GM23248 (cell line): ENCODE measurements around the gene KCNRG. TPM values are rescaled to one million over a fixed set of nuclear protein-coding genes. Genes with fewer than 3 reads are reported as not detected.

Experiments used
- DNase-seq: peaks from one replicate; pipeline ENCODE4 v3.0.0-alpha.2; 2015
- H2AFZ ChIP-seq: fragments of 200-600 bp; sonication (generic); 2 replicates; pipeline ENCODE4 v1.6.1; 2016; ENCODE audit warnings: antibody characterized with exemption
- H3F3A ChIP-seq: fragments of 200-600 bp; sonication (generic); 2 replicates; pipeline ENCODE4 v1.6.1; 2016; ENCODE audit warnings: mild to moderate bottlenecking, antibody characterized with exemption, mixed run types; ENCODE audit not compliant: insufficient read depth
- H3K27ac ChIP-seq: fragments of 200-600 bp; sonication (generic); 2 replicates; pipeline ENCODE4 v1.5.1; 2016; ENCODE audit warnings: mild to moderate bottlenecking
- H3K27me3 ChIP-seq: fragments of 200-600 bp; sonication (generic); replicated peaks from 2 replicates; pipeline ENCODE4 v1.6.1; 2016; ENCODE audit warnings: mild to moderate bottlenecking; ENCODE audit not compliant: insufficient read depth
- H3K36me3 ChIP-seq: fragments of 200-600 bp; sonication (generic); 2 replicates; pipeline ENCODE4 v1.6.1; 2016; ENCODE audit warnings: low read depth, mild to moderate bottlenecking
- H3K4me1 ChIP-seq: fragments of 200-600 bp; sonication (generic); 2 replicates; pipeline ENCODE4 v1.6.1; 2016; ENCODE audit warnings: mild to moderate bottlenecking; ENCODE audit not compliant: insufficient read depth
- H3K4me2 ChIP-seq: fragments of 200-600 bp; sonication (generic); one replicate; pipeline ENCODE4 v1.6.1; 2016; ENCODE audit warnings: mild to moderate bottlenecking; ENCODE audit not compliant: unreplicated experiment
- H3K4me3 ChIP-seq: fragments of 200-600 bp; sonication (generic); 2 replicates; pipeline ENCODE4 v1.5.1; 2016; ENCODE audit warnings: mild to moderate bottlenecking
- H3K79me2 ChIP-seq: fragments of 200-600 bp; sonication (generic); 2 replicates; pipeline ENCODE4 v1.6.1; 2016; ENCODE audit warnings: mild to moderate bottlenecking; ENCODE audit not compliant: insufficient read depth
- H3K9ac ChIP-seq: fragments of 200-600 bp; sonication (generic); 2 replicates; pipeline ENCODE4 v1.6.1; 2016; ENCODE audit warnings: mild to moderate bottlenecking
- H3K9me2 ChIP-seq: fragments of 200-600 bp; sonication (generic); 2 replicates; pipeline ENCODE4 v1.6.1; 2016; ENCODE audit warnings: mixed run types, mild to moderate bottlenecking, moderate library complexity; ENCODE audit not compliant: insufficient read depth
- H3K9me3 ChIP-seq: fragments of 200-600 bp; sonication (generic); one replicate; pipeline ENCODE4 v1.6.1; 2017; ENCODE audit warnings: low read depth
- H4K20me1 ChIP-seq: fragments of 200-600 bp; sonication (generic); 2 replicates; pipeline ENCODE4 v1.6.0; 2016; ENCODE audit not compliant: insufficient read depth
- EZH2 ChIP-seq: fragments of 200-600 bp; sonication (generic); IDR thresholded peaks from 2 replicates; pipeline ENCODE4 v1.6.1; 2018; ENCODE audit warnings: antibody characterized with exemption, mild to moderate bottlenecking; ENCODE audit not compliant: insufficient read depth, poor library complexity, severe bottlenecking
- EZH2phosphoT487 ChIP-seq: fragments of 200-600 bp; sonication (generic); IDR thresholded peaks from 2 replicates; pipeline ENCODE4 v1.6.1; 2018; ENCODE audit warnings: antibody characterized with exemption, moderate library complexity, mild to moderate bottlenecking, low read depth; ENCODE audit not compliant: insufficient read depth
- WGBS, 2 experiments: methylation state at CpG; one replicate each; pipeline ENCODE4 v1.1.6; 2015 to 2017; ENCODE audit warnings: low lambda C conversion rate in 2 of 2, low coverage in 1 of 2; ENCODE audit errors: missing lambda C conversion rate in 2 of 2; 5-methylcytosine and 5-hydroxymethylcytosine counted together
- in situ Hi-C: fragments of 300-500 bp; cut with MboI; formaldehyde crosslinking; loops from 2 replicates; pipeline ENCODE4 v1.15.0; 2020
- microRNA counts: library from miRNA; unstranded; fragments of <30 nt; microRNA quantifications from one replicate; lab custom pipeline; 2016
- microRNA-seq: library from miRNA; unstranded; fragments of <30 nt; microRNA quantifications from one replicate; pipeline ENCODE4, GENCODE V29; 2016; ENCODE audit warnings: borderline number of aligned reads
- polyA plus RNA-seq: library from polyadenylated mRNA; unstranded; fragments of >200 nt; fragmentation: Nextera tagmentation; extraction: Ambion mirVana; gene quantifications from 2 replicates; pipeline ENCODE4 v1.2.1, GENCODE V29; 2016
- small RNA-seq: library from RNA; depleted of rRNA; stranded (forward); fragments of <200 nt; gene quantifications from one replicate; pipeline ENCODE3, GENCODE V24; 2014; ENCODE audit warnings: low read depth, low replicate concordance
- total RNA-seq: library from RNA; depleted of rRNA; stranded (reverse); fragments of >200 nt; shearing (Covaris generic); gene quantifications from 2 replicates; pipeline ENCODE4 v1.2.3, GENCODE V29; 2014; rRNA removed

The KCNRG gene
- total and polyA plus RNA-seq, 2 experiments from 2014 or later: 0.15 to 0.97 TPM

- H2AFZ ChIP-seq: no peak overlapping the region
- H3K9me3 ChIP-seq: no peaks in the 10 kb centered on the region
- no peak for DNase-seq
- 71 to 72% methylated on average over 1 of the region's 1 CpG for WGBS, 2 experiments
- H3K4me3 ChIP-seq: no peak overlapping the region
- no peaks in the 10 kb centered on the region for H3K9me2 ChIP-seq
- H3F3A ChIP-seq: 0 out of 2 replicates have a peak, but pooled peaks cover 6% of the 10 kb centered on the region
- H3K36me3 ChIP-seq: peaks cover 12% of the 10 kb centered on the region; the same call in 1 of the 2 replicates
- no peak overlapping the region for H3K27ac ChIP-seq
- H4K20me1 ChIP-seq: no peaks in the 10 kb centered on the region
- TF ChIP-seq EZH2phosphoT487: no peak
- TF ChIP-seq EZH2: no peak
- no peak overlapping the region for H3K4me2 ChIP-seq
- no peaks in the 10 kb centered on the region for H3K27me3 ChIP-seq
- peaks cover 89% of the 10 kb centered on the region for H3K79me2 ChIP-seq
- peaks cover 18% of the 10 kb centered on the region for H3K4me1 ChIP-seq
- in situ Hi-C loops: no loop called here
- H3K9ac ChIP-seq: no peak overlapping the region
Observed at GRCh38 chr13:50065712-50066111, 50.5 kb downstream of the KCNRG start.

- TF ChIP-seq EZH2: no peak
- Histone ChIP-seq H3K9ac (no peak overlapping the region), H2AFZ (no peak overlapping the region), H3F3A (0 out of 2 replicates have a peak, but pooled peaks cover 6% of the 10 kb centered on the region), H3K4me3 (no peak overlapping the region), H3K4me1 (peaks cover 35% of the 10 kb centered on the region), H3K9me3 (no peaks in the 10 kb centered on the region), H3K4me2 (no peak overlapping the region), H3K79me2 (peaks cover 92% of the 10 kb centered on the region), H3K27ac (no peak overlapping the region), H3K27me3 (no peaks in the 10 kb centered on the region), H3K9me2 (no peaks in the 10 kb centered on the region), H3K36me3 (peaks cover 12% of the 10 kb centered on the region; the same call in 1 of the 2 replicates), H4K20me1 (no peaks in the 10 kb centered on the region)
- in situ Hi-C loops: no loop called here
- DNase-seq: no peak
Observed at GRCh38 chr13:50068508-50068907, 53.3 kb downstream of the KCNRG start.

GRCh38 chr13:50069261-50069660 lies 54.0 kb downstream of the KCNRG start:
- no peaks in the 10 kb centered on the region for H3K27me3 ChIP-seq
- no peak overlapping the region for H3K4me3 ChIP-seq
- peaks cover 92% of the 10 kb centered on the region for H3K79me2 ChIP-seq
- 0 out of 2 replicates have a peak, but pooled peaks cover 6% of the 10 kb centered on the region for H3F3A ChIP-seq
- in situ Hi-C loops: no loop called here
- H3K36me3 ChIP-seq: peaks cover 12% of the 10 kb centered on the region; the same call in 1 of the 2 replicates
- no peak overlapping the region for H3K9ac ChIP-seq
- H3K4me2 ChIP-seq: peak overlapping the region; percentile 18
- peak; percentile 50 for DNase-seq
- TF ChIP-seq EZH2: no peak
- TF ChIP-seq EZH2phosphoT487: no peak
- no peak overlapping the region; the same call in 1 of the 2 replicates for H2AFZ ChIP-seq
- no peaks in the 10 kb centered on the region for H3K9me2 ChIP-seq
- WGBS, 2 experiments: 96 to 100% methylated on average over 1 of the region's 1 CpG
- no peaks in the 10 kb centered on the region for H4K20me1 ChIP-seq
- H3K4me1 ChIP-seq: peaks cover 41% of the 10 kb centered on the region
- H3K27ac ChIP-seq: no peak overlapping the region; the same call in 1 of the 2 replicates
- H3K9me3 ChIP-seq: no peaks in the 10 kb centered on the region

- H3K4me2 ChIP-seq: no peak overlapping the region
- in situ Hi-C loops: no loop called here
- DNase-seq: no peak
- no peaks in the 10 kb centered on the region for H3K9me2 ChIP-seq
- H4K20me1 ChIP-seq: no peaks in the 10 kb centered on the region
- H2AFZ ChIP-seq: no peak overlapping the region
- H3K4me1 ChIP-seq: peaks cover 50% of the 10 kb centered on the region
- no peaks in the 10 kb centered on the region for H3K9me3 ChIP-seq
- peaks cover 95% of the 10 kb centered on the region for H3K79me2 ChIP-seq
- no peaks in the 10 kb centered on the region for H3K27me3 ChIP-seq
- 0 out of 2 replicates have a peak, but pooled peaks cover 6% of the 10 kb centered on the region for H3F3A ChIP-seq
- H3K4me3 ChIP-seq: no peak overlapping the region
- peaks cover 12% of the 10 kb centered on the region; the same call in 1 of the 2 replicates for H3K36me3 ChIP-seq
- H3K9ac ChIP-seq: no peak overlapping the region
- TF ChIP-seq EZH2phosphoT487: no peak
- TF ChIP-seq EZH2: no peak
- 0 out of 2 replicates have a peak overlapping the region, but pooled peaks have one; percentile 0 for H3K27ac ChIP-seq
Observed at GRCh38 chr13:50070186-50070585, 54.9 kb downstream of the KCNRG start.

MicroRNAs within 50 kb of the gene (microRNA counts, 767-probe panel; counts per million panel counts)
- microRNA hsa-miR-15a-5p (lab: Ali Mortazavi, UCI) (6,217 counts per million, percentile 92 among the panel's probes with 10 or more counts), microRNA hsa-miR-16-5p (lab: Ali Mortazavi, UCI) (7,495 counts per million, percentile 96 among the panel's probes with 10 or more counts)

Small RNAs within 50 kb of the gene (microRNA-seq; reads per million reads assigned to microRNA genes)
- gene MIR15A: 1,474 reads per million, percentile 80 among the genes with 10 or more reads in this experiment
- gene MIR16-1: 529 reads per million, percentile 68 among the genes with 10 or more reads in this experiment
- 23.5 reads per million, percentile 31 among the genes with 10 or more reads in this experiment for gene MIR3613

Small RNAs within 50 kb of the gene (small RNA-seq; reads per million reads assigned to genes)
- gene MIR16-1 (0.19 reads per million), gene MIR3613 (not detected), gene RF02105 (not detected), gene RF02106 (not detected), gene RF02107 (not detected), gene RF02108 (not detected)

Other genes with a start within 250 kb of the KCNRG start
- 33.0 and 36.4 TPM in 2 replicates for gene KPNA3, start 222.8 kb upstream of the KCNRG start, total RNA-seq
- 29.8 and 34.9 TPM in 2 replicates for gene KPNA3, start 222.8 kb upstream of the KCNRG start, polyA plus RNA-seq
- 8.1 and 9.0 TPM in 2 replicates for gene SPRYD7, start 79.1 kb upstream of the KCNRG start, total RNA-seq
- 15.8 and 16.6 TPM in 2 replicates for gene SPRYD7, start 79.1 kb upstream of the KCNRG start, polyA plus RNA-seq
- 20.2 and 22.3 TPM in 2 replicates for gene TRIM13, start 18.4 kb upstream of the KCNRG start, total RNA-seq
- 24.0 and 24.3 TPM in 2 replicates for gene TRIM13, start 18.4 kb upstream of the KCNRG start, polyA plus RNA-seq